OCI-LY7 (cell line): ENCODE results near the gene MYMK. TPM values are rescaled to one million over a fixed set of nuclear protein-coding genes. Genes with fewer than 3 reads are reported as not detected.

ENCODE experiments used
- BruUV-seq: library from RNA; stranded (reverse); fragments of 400-500 nt; replicated peaks from 2 replicates; lab custom pipeline; 2021; lab: Mats Ljungman, UMichigan
- CTCF ChIA-PET: fragments of 300-600 bp; sonication (Branson Sonifier 250); formaldehyde crosslinking; loops from one replicate; lab custom pipeline; 2022; ENCODE audit warnings: antibody characterized with exemption; ENCODE audit not compliant: unreplicated experiment; lab: Charles Lee
- POLR2A ChIA-PET: fragments of 300-600 bp; sonication (Branson Sonifier 250); formaldehyde crosslinking; loops from one replicate; lab custom pipeline; 2022; ENCODE audit warnings: antibody characterized with exemption; lab: Charles Lee
- DNase-seq: peaks from one replicate; pipeline ENCODE4 v3.0.0-alpha.2; 2015; ENCODE audit warnings: low spot score
- H2AFZ ChIP-seq: fragments of 200-600 bp; sonication (generic), shearing (Covaris generic); 2 replicates; pipeline ENCODE4 v1.6.1; 2014; ENCODE audit warnings: mild to moderate bottlenecking, antibody characterized with exemption, low read length, moderate library complexity
- H3K27ac ChIP-seq: fragments of 200-600 bp; sonication (generic); 2 replicates; pipeline ENCODE4 v1.5.1; 2014; ENCODE audit warnings: mixed run types, low read depth, mild to moderate bottlenecking, moderate library complexity, low read length, inconsistent platforms; ENCODE audit not compliant: poor library complexity, severe bottlenecking
- H3K36me3 ChIP-seq: fragments of 200-600 bp; sonication (generic); 2 replicates; pipeline ENCODE4 v1.6.1; 2014; ENCODE audit warnings: mild to moderate bottlenecking, antibody characterized with exemption, low read length, moderate library complexity, mixed read lengths; ENCODE audit not compliant: insufficient read depth
- H3K4me1 ChIP-seq: fragments of 200-600 bp; sonication (generic); 2 replicates; pipeline ENCODE4 v1.5.1; 2014; ENCODE audit warnings: mild to moderate bottlenecking, low read length; ENCODE audit not compliant: insufficient read depth, poor library complexity, severe bottlenecking
- H3K4me2 ChIP-seq: fragments of 200-600 bp; sonication (generic); 2 replicates; pipeline ENCODE4 v1.6.1; 2014; ENCODE audit warnings: mild to moderate bottlenecking, low read length
- H3K4me3 ChIP-seq: fragments of 200-600 bp; sonication (generic); 2 replicates; pipeline ENCODE4 v1.5.1; 2014; ENCODE audit warnings: mild to moderate bottlenecking, low read depth, low read length; ENCODE audit not compliant: poor library complexity, severe bottlenecking
- H3K79me2 ChIP-seq: fragments of 200-600 bp; sonication (generic); 2 replicates; pipeline ENCODE4 v1.6.1; 2016; ENCODE audit warnings: low read depth, mild to moderate bottlenecking, low read length, moderate library complexity, mixed read lengths; ENCODE audit not compliant: insufficient read depth
- H3K9me2 ChIP-seq: fragments of 200-600 bp; sonication (generic); 2 replicates; pipeline ENCODE4 v1.6.1; 2016; ENCODE audit warnings: mild to moderate bottlenecking, low read length, mixed read lengths; ENCODE audit not compliant: insufficient read depth
- H3K9me3 ChIP-seq: fragments of 200-600 bp; sonication (generic); 2 replicates; pipeline ENCODE4 v1.6.1; 2014; ENCODE audit warnings: mild to moderate bottlenecking, mixed run types, low read length, mixed read lengths
- H4K20me1 ChIP-seq: fragments of 200-600 bp; sonication (generic); 2 replicates; pipeline ENCODE4 v1.6.1; 2014; ENCODE audit warnings: mild to moderate bottlenecking, antibody characterized with exemption, low read length, moderate library complexity, mixed read lengths; ENCODE audit not compliant: insufficient read depth
- CTCF ChIP-seq: fragments of 200-600 bp; sonication (generic); conservative IDR thresholded peaks from 2 replicates; pipeline ENCODE4 v1.5.1; 2014; ENCODE audit warnings: mild to moderate bottlenecking, antibody characterized with exemption, low read length, moderate library complexity, mixed read lengths
- EZH2phosphoT487 ChIP-seq: fragments of 200-600 bp; sonication (generic); IDR thresholded peaks from 2 replicates; pipeline ENCODE4 v1.6.1; 2018; ENCODE audit warnings: low read depth, borderline replicate concordance, mild to moderate bottlenecking, mixed run types, antibody characterized with exemption, low read length, moderate library complexity, mixed read lengths
- intact Hi-C: fragments of 100-400 bp; cut with micrococcal nuclease; formaldehyde crosslinking; loops from one replicate; pipeline ENCODE4 v1.10.0; 2022; ENCODE audit not compliant: unreplicated experiment
- total RNA-seq, 2 experiments: library from RNA; depleted of rRNA in 1 of 2; stranded (reverse); fragments of >200 nt in 1 of 2; shearing (Covaris generic) in 1 of 2; gene quantifications; 2 replicates each; pipeline ENCODE4 v1.2.3, GENCODE V29; 2014 to 2022

The MYMK gene
- total RNA-seq, 2 experiments from 2014 or later: not detected

- no peaks in the 10 kb centered on the region for H3K79me2 ChIP-seq
- no peak for TF ChIP-seq CTCF
- no peak overlapping the region for H3K4me2 ChIP-seq
- intact Hi-C loops: no loop called here
- no peaks in the 10 kb centered on the region for H3K9me3 ChIP-seq
- H3K36me3 ChIP-seq: no peaks in the 10 kb centered on the region
- no TSS peak for BruUV-seq
- ChIA-PET POLR2A (no interaction called here), CTCF (no interaction called here)
- no peaks in the 10 kb centered on the region for H3K4me1 ChIP-seq
- no peaks in the 10 kb centered on the region for H4K20me1 ChIP-seq
- no peak for DNase-seq
- H3K9me2 ChIP-seq: no peaks in the 10 kb centered on the region
- no peak overlapping the region for H2AFZ ChIP-seq
- H3K4me3 ChIP-seq: no peak overlapping the region
- no peak overlapping the region for H3K27ac ChIP-seq
Observed at GRCh38 chr9:133492061-133493021, 32.4 kb downstream of the MYMK start.

GRCh38 chr9:133491656-133491925, 33.2 kb downstream of the MYMK start:
- H3K9me3 ChIP-seq: no peaks in the 10 kb centered on the region
- H3K4me1 ChIP-seq: no peaks in the 10 kb centered on the region
- H3K9me2 ChIP-seq: no peaks in the 10 kb centered on the region
- no peak overlapping the region for H3K4me2 ChIP-seq
- no peak for DNase-seq
- no peaks in the 10 kb centered on the region for H4K20me1 ChIP-seq
- no peak overlapping the region for H3K4me3 ChIP-seq
- intact Hi-C loops: no loop called here
- no peak overlapping the region for H3K27ac ChIP-seq
- H2AFZ ChIP-seq: no peak overlapping the region
- no peaks in the 10 kb centered on the region for H3K79me2 ChIP-seq
- CTCF ChIA-PET: no interaction called here
- H3K36me3 ChIP-seq: no peaks in the 10 kb centered on the region
- no TSS peak for BruUV-seq
- TF ChIP-seq EZH2phosphoT487: no peak
- TF ChIP-seq CTCF: no peak
- POLR2A ChIA-PET: no interaction called here
